SW480 (cell line): ENCODE data around the gene ARHGAP1.
A peak's percentile ranks its signal among the peaks of the same experiment; 100 is the strongest.
"Not testable (repeated sequence)": the region's sequence is repeated elsewhere in the genome, so short reads cannot be mapped to it uniquely, and the experiment has no call there.

Source experiments
- DNase-seq: peaks from one replicate; pipeline ENCODE4 v3.0.0-alpha.2; 2016; ENCODE audit warnings: low spot score

Gene ARHGAP1

DNA sequence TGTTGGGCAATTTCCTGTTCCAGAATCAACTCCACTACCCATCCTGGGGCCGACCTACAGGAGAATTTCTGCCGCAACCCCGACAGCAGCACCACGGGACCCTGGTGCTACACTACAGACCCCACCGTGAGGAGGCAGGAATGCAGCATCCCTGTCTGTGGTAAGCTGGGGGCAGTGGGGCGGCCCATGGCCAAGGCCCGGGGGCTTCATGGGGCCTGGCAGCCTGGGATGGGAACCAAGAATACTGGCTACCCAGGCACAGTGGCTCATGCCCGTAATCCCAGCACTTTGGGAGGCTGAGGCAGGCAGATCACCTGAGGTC, 22.9 kb upstream of the ARHGAP1 start:
- no peak for DNase-seq

DNA sequence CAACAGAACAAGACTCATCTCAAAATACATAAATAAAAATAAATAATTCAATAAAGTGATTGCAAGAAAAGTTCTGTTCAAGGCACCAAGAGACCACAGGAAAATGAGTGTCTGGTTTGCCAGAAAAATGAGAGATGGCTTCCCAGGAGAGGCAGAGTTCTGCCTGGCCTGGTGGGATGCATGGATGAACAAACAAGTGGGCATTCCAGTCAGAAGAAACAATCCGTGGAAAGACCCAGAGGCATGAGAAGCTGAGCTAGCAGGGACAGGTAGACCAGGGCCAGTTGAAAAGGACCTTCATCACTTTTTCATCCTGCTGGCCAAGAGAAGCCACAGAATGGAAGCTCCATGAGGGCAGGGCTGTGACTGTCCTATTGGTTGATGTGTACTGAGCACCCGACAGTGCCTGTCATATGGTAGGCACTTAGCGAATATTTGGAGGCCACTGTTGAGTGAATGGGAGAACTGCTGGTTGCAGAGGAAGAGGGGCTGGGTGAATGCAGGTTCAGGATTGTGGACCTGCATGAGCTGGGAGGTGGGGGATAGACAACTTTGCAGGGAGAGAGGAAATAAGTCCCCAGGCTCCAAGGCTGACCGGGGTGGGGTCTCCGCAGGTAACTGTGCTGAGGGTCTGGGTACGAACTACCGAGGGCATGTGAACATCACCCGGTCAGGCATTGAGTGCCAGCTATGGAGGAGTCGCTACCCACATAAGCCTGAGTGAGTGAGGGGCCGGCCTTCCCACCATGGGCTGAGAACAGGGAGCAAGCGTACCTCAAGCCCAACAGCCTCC, 22.3 kb upstream of the ARHGAP1 start:
- DNase-seq: no peak

DNA sequence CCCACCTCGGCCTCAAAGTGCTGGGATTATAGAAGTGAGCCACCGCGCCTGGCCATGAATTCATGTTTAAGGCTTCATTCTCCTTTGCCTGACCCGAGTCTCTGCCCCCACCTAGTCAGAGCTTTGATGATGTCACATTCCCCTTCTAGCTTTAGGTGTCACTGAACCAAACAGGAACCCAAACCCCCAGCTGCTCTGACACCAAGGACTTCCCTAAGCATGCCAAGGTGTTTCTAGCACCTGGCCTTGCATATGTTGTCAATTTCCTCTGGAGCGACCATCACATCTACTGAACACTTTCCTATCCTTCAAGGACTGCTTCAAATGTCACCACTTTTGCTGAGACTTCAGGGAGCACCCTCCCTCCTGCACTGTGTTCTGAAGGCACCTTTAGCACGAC, 20.9 kb upstream of the ARHGAP1 start:
- DNase-seq: no peak

DNA sequence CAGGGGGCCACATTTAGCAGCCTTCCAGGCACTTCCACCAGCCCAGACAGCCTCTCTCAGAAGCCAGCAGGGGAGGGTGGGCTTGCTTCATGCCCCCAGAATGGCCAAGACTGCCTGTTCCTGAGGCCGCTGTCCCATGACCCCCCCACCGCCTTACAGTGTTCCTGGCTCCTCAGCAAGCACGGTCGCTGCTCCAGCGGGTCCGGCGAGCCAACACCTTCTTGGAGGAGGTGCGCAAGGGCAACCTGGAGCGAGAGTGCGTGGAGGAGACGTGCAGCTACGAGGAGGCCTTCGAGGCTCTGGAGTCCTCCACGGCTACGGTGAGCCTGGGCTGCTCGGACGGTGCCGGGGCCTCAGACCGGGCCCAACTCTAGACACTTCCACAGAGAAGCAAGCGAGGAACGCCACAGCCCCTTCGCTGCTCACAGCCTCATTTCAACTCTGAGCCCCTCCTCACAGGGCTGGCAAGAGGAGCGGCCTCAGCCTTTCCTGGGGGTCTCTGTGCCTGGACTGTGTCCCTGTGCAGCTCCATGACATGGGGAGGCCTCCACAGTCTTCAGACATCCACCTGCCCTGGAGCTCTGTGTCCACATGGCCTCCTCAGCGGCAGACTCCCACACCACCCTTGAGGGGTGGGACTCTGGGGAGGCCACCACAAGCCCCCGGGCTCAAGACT, 19.3 kb upstream of the ARHGAP1 start:
- DNase-seq: no peak

DNA sequence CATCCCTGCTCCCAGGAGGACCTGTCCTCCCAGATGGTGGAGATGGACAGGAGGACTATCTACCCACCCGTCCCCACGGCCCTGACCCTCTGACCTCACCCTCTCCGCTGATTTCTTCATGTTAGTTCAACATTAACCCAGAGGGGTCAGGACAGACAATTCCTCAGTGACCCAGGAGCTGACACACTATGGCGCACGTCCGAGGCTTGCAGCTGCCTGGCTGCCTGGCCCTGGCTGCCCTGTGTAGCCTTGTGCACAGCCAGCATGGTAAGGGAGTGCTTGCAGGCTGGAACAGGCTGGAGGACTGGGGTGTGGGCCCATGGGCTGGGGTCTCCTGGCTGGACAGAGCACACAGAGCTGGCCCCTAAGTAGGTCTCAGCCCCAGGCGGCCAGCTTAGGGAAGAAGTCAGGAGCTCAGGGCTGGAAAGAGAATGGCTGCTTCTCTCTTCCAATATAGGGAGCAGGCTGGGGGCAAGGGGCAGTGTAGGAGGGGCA, 18.7 kb upstream of the ARHGAP1 start, which contains the start of gene F2:
Gene F2 (plus strand): TSS at position 166 of the 495 bp plus-strand sequence. CDS start 23 bp downstream, at position 189.
- no peak for DNase-seq

DNA sequence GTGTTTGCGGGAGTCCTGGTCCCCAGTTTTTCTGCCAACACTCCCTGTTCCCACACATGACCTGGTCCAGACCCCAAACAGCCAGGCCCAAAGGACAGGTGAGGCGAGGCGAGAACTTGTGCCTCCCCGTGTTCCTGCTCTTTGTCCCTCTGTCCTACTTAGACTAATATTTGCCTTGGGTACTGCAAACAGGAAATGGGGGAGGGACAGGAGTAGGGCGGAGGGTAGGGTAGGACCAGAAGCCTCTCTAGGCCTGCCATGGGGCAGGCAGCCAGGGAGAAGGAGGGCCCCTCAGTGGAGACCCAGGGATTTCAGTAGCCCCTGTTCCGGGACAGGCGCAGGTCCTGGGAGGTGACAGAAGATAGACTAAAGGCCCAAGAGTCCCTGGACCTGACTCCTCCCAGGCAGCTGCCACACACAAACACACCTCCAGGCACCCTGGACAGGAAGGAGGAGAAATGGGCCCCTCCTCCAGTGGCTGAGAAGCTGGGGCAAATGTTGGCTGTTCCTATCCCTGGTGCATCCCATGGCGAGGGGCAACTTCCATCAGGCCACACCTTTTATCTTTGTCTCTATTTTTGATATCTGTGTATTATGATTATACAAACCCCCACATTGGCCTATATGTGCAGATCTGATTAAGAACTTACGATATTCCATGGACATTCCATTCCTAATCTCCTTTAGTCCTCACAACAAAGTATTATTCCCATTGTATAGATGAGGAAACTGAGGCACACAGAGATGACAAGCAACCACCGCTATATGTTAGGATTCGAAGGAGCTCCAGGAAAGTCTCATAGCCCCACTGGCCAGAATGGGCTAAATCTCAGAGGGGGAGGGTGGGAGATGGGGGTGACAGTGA, 18.0 kb upstream of the ARHGAP1 start:
- DNase-seq: no peak

DNA sequence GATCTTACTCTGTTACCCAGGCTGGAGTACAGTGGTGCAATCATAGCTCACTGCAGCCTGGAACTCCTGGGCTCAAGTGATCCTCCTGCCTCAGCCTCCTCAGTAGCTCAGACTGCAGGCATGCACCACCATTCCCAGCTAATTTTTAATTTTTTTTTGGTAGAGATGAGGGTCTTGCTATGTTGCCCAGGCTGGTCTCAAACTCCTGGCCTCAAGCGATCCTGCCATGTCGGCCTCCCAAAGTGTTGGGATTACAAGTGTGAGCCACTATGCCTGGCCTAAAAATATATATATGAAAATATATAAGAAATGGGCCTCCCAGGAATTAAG, 17.4 kb upstream of the ARHGAP1 start:
- not testable (repeated sequence) for DNase-seq

DNA sequence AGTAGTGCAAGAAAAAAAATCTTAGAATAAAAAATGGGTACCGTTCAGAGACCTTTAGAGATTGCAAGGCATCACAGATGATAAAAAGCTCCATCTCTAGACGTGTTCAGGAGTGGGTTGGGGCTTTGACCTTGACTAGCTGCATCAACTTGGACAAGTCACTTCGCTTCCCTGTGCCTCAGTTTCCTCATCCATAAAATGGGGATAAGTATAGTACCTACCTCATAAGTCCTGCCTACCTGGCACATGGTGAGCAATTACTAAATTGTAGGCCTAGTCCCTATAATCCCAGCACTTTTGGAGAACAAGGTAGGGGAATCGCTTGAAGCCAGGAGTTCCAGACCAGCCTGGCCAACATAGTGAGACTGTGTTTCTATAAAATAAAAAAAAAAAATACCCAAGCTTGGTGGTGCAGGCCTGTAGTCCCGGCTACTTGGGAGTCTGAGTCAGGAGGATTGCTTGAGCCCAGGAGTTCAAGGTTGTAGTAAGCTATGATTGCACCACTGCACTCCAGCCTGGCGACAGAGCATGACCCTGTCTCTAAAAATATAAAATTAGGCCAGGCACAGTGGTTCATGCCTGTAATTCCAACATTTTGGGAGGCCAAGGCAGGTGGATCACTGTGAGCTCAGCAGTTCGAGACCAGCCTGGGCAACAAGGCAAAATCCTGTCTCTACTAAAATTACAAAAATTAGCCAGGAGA, 12.6 kb upstream of the ARHGAP1 start:
- DNase-seq: no peak

DNA sequence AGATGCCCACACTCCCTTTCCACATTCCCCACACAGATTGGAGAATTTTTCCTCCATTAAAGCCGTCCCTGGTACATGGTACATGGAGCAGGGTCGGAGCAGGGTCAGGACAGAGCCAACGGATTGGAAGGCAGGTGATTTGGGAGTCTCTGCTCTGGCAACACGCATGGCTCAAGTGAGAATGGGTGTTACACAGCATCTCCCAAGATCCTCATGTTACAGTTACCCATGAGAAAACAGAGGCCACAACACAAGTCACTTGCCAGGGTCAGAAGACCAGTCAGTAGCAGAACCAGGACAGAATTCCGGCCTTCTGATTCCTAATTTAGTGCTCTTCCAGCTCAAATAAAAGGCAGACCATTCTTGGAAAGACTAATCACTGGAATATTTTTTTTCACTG, 10.9 kb upstream of the ARHGAP1 start:
- no peak for DNase-seq

DNA sequence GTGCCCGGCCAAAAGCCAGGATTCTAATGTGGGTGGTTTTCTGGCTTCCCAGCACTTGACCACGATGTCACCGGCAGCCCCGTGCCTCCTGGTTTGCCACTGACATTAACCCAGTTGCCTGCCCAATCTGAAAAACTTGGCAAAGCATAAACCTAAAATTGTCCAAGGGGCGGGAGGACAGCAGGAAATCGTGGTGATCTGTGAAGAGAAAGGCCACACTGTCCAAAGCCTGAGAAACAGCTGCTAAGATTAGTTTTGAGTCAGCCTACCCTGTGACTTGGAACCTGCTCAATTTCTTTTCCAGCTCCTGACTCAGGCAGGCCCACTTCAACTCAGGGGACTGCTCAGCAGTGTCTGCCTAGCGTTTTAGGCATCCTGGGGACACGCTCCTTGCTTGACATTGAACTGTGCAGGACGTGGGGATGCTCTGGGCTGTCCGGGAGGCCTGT, 10.4 kb upstream of the ARHGAP1 start:
- no peak for DNase-seq

DNA sequence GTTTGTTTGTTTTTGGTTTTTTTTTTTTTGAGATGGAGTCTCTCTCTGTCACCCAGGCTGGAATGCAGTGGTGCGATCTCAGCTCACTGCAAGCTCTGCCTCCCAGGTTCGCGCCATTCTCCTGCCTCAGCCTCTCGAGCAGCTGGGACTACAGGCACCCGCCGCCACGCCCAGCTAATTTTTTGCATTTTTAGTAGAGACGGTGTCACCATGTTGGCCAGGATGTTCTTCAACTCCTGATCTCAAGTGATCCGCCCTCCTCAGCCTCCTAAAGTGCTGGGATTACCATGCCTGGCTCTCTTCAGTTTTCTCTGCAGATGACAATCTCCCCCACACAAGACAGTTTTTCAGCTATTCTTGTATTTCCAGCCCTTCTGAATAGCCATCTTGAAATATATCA, 8.9 kb upstream of the ARHGAP1 start:
- DNase-seq: not testable (repeated sequence)

DNA sequence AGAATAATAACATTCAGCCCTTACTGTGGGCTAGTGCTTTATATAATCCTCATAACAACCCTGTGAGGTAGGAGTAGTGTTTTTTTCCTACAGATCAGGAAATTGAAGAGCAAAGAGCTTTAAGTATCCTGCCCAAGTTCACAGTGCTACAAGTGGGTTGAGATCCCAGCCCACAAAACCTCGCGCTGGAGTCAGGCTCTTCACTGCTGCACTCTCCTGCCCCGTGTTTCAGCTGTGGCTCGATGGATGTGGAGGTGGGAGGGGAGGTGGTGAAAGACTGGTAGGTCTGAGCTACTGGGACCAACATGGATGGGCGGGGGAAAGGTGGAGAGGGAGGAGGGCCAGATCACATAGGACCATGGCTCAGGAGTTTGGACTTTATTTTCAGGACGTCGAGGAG, 6.5 kb upstream of the ARHGAP1 start:
- DNase-seq: no peak

DNA sequence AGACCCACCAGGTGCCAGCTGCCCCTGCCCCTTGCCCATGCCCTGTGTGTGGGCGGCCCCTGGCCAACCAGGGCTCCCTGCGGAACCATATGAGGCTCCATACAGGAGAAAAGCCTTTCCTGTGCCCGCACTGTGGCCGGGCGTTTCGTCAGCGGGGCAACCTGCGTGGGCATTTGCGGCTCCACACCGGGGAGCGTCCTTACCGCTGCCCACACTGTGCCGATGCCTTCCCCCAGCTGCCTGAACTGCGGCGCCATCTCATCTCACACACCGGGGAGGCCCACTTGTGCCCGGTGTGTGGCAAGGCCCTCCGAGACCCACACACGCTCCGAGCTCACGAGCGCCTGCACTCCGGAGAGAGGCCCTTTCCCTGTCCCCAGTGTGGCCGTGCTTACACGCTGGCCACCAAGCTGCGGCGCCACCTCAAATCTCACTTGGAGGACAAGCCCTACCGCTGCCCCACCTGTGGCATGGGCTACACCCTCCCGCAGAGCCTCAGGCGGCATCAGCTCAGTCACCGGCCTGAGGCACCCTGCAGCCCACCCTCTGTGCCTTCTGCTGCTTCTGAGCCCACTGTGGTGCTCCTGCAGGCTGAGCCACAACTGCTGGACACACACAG, 4.8 kb upstream of the ARHGAP1 start:
- DNase-seq: no peak

DNA sequence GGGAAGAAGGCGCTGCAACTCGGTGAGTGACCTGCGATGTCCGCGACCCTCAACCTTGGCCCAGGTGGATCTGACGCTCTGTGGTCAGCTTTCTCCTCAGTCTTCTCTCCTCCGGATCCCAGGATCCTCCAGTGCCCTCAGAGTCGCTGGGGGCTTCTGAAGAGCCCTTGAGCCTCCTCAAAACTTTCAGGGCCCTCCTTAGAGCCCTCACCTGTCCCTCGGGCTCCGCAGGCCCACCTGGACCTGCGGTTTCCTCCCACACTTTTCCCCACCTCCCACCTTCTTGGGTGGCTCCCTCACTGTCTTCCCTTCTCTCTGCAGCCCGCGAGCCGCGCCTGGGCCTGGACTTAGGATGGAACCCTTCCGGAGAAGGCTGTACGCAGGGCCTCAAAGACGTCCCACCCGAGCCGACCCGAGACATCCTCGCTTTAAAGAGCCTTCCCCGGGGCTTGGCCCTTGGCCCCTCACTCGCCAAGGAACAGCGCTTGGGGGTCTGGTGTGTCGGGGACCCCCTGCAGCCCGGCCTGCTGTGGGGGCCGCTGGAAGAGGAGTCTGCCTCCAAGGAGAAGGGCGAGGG, 747 bp upstream of the ARHGAP1 start:
- no peak for DNase-seq

DNA sequence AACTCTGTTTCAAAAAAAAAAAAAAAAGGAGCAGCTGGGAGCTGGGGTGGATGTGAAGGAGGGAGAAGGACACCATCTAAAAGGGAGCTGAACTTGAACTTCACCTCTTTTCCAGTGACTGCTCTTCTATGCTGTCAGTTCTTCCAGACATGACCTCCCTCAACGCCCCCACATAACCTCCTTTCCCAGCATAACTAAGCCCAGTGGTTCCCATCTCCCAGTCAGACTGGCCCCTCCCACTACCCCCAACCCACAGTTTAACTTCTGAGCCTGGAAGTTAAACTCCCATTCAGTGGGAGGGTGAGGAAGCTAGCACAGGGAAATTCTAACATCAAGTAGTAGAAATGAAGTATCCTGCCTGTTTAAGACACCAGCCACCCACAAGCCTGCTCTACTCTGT, 1.8 kb downstream of the ARHGAP1 start:
- DNase-seq: no peak

DNA sequence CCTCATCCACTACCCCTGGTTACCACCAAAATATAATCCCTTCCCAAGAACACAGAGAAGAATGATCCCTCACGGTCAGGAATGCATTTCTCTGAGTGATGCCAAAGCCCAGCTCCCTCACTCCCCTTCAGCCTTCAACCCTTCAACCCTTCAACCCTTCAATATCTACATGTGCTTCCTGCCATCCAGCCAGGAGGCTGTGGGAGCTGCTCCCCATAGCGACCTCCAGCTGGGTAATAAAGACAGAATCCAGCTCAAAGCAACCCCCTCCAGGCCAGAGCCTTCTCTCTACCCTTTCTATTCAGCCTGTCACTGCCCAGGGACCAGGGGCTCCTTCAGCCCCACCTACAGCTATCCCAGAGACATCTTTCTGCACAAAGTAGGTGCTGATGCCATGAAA, 2.7 kb downstream of the ARHGAP1 start:
- no peak for DNase-seq

DNA sequence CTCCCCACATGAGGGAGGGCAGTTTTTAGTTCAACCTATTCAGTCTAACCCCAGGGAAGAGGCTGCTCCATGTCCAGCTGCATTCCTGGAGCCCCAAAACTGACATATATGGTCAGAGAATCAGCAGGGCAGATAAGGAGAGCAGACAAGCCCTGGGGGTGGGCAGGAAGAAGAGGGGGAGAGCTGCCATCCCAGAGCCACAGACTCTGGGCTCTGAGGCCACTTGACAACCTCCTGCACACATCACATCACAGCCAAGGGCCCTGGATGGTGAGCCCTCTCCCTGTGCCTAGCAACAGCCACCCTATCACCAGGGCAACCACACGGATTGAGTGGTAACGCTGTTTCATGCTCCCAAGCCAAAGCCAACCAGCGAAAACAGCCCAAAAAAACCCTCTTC, 3.1 kb downstream of the ARHGAP1 start:
- no peak for DNase-seq

DNA sequence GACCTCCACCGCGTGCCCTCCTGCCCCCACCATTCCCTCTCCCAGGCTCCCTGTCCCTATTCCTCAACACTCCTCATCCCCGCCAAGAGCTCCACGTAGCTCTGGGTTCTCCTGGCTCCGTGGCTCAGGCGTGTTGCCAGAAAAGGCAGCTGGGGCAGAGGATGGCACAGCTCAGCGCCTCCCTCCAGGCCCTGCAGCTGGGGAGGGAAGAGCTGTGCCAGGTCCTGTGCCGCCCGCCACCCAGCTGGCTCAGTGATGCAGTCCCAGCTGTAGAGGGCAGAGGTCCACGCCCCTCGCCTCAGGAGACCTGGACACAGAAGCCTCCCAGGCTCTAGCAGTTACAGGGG, 4.2 kb downstream of the ARHGAP1 start:
- no peak for DNase-seq

DNA sequence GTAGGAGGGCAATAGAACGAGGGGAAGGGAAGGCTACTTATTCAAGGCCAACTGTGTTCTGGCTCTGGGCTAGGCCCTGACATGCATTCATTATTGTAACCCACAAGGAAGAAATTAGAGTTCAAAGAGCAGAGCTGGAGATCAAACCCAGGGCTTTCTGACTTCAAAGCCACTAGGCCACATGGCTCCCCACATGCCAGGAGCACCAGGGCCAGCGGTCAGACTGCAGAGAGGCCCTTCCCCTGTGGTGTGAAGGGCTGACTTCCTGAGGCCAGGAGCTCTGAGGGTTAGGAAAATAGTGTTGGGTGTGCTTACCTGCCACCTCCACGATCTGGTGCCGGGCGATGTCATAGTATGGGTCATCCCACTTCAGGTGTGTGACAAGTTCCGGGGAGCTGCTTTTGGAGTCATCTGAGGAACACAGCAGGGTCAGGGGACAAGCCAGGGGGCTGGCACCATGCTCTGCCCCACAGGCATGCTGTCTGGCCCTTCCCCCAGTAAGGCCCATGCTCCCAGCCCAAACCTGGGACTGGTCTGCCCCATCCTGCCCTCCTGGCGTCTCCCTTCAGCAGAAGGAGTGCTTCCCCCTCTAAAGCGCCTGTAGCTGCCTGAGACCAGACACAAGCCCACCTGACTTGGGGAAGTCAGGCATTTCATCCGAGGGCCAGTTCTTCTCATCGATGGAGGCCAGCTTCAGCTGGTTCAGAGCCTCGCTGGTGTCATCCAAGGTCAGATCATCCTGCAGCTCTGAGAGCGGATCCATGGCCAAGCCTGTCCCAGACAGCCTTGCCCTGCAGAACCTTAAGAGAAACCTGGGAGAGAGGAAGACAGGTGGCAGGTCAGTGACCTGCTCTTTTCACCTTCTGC, 4.8 kb downstream of the ARHGAP1 start:
- peak; percentile 92 for DNase-seq

DNA sequence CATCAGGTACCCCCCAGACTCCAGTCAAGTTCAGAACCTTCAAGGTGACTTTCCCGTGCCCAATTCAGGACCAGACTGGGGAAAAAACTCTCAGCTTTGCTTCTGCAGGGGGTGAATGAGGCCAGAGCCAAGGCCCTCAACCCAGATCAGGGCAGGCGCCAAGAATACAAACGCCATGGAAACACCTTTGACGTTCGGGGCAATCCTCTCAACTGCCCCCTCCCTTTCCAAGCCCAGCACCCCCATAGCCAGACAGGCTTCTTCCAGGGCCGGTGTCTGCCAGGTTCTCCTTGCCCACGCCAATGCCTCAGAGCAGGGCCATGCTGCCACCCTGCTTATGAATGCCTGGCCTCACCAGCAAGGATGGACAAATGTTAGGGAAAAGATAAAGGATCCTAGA, 5.8 kb downstream of the ARHGAP1 start:
- DNase-seq: no peak
